Uterus (tissue), 4 donors: ENCODE results near the gene SFXN3. TPM values are rescaled to one million over a fixed set of nuclear protein-coding genes. Genes with fewer than 3 reads are reported as not detected.

ENCODE experiments used
- DNase-seq, 2 donors: peaks; one replicate each; pipeline ENCODE4 v3.0.0-alpha.2; 2019 to 2020
- H3K27ac ChIP-seq, 2 donors: fragments of 200-600 bp; sonication (generic); 1 replicate in 1 of 2; 2 replicates in 1 of 2; pipeline ENCODE4 v1.5.1; 2016 to 2018
- H3K27me3 ChIP-seq, 2 donors: fragments of 200-600 bp; sonication (generic); one replicate each; pipeline ENCODE4 v1.5.1; 2018 to 2019; ENCODE audit warnings: control low read depth in 1 of 2
- H3K36me3 ChIP-seq, 2 donors: fragments of 200-600 bp; sonication (generic); one replicate each; pipeline ENCODE4 v1.5.1; 2019; ENCODE audit warnings: control low read depth in 1 of 2
- H3K4me1 ChIP-seq, 2 donors: fragments of 200-600 bp; sonication (generic); one replicate each; pipeline ENCODE4 v1.5.1; 2018 to 2019; ENCODE audit warnings: control low read depth in 1 of 2
- H3K4me3 ChIP-seq, 2 donors: fragments of 200-600 bp; sonication (generic); 1 replicate in 1 of 2; 2 replicates in 1 of 2; pipeline ENCODE4 v1.5.1; 2018 to 2019; ENCODE audit warnings: mild to moderate bottlenecking in 1 of 2
- H3K9me3 ChIP-seq, 2 donors: fragments of 200-600 bp; sonication (generic); one replicate each; pipeline ENCODE4 v1.5.1; 2019; ENCODE audit warnings: control low read depth in 1 of 2
- POLR2A ChIP-seq, 2 donors: fragments of 450-650 bp; IDR thresholded peaks; one replicate each; pipeline ENCODE4 v1.6.1; 2016; ENCODE audit warnings: antibody characterized with exemption in 2 of 2, mild to moderate bottlenecking in 1 of 2, moderate library complexity in 1 of 2
- intact Hi-C: fragments of 100-400 bp; cut with DNase I; formaldehyde crosslinking; loops from one replicate; pipeline ENCODE4 v1.15.1; 2023; ENCODE audit warnings: low total_unique reads
- total RNA-seq, 4 donors: library from RNA; depleted of rRNA in 3 of 4; stranded (reverse); fragments of >200 nt in 3 of 4; gene quantifications; one replicate each; pipeline versions ENCODE4 v1.1.0 to v1.2.4, GENCODE V29; 2014 to 2023
- TF ChIP-seq, protein P1 (sequence below), 4 experiments: fragments of 200-600 bp in 2 of 4; fragments of 450-650 bp in 2 of 4; sonication (generic) in 2 of 4; IDR thresholded peaks; one replicate each; pipeline ENCODE4 v1.5.1; 2016 to 2019; ENCODE audit warnings: antibody characterized with exemption in 4 of 4, mild to moderate bottlenecking in 2 of 4, moderate library complexity in 1 of 4
- donor health status: DM: yes; HTN: yes; CAD: no.

The SFXN3 gene
- total RNA-seq, 4 donors from 2014 or later, result 34.6 to 161 (median 58.1) TPM

DNA sequence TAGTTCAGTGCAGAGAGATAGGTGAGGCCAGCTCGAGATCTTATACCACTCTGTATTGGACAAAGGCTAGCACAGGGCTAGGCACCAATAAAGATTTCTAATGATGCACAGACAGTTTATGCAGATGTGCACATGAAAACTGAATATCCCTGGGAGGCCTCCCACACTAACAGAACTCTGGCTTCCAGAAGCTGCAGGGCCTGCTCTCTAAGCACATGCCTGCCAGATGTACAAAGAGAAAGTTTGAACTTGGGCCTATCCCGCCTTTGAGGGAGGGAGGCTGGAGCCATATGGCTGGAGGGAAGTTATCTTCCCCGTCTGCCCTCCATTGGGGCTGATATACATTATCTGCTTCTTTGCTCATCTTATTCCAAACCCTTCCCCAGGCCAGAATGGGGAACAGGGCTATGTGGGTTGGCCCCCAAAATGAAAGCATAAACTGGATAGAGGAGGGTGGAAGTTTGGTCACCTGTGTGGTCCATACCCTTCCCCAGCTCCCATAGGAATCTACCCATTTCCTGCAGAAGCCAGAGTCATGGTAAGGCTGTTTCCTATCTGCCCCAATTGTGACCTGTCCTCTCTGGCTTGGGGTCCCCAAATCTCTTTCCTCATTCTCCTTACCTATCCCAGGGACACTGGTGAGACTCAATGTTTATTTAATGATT lies 34.6 kb downstream of the SFXN3 start:
- peak overlapping the region; percentile 25 to 44 for H3K27ac ChIP-seq
- no peaks in the 10 kb centered on the region for H3K27me3 ChIP-seq
- H3K36me3 ChIP-seq, result no peaks in the 10 kb centered on the region
- no peak overlapping the region for H3K4me3 ChIP-seq
- H3K4me1 ChIP-seq, result peaks cover 0 to 16% of the 10 kb centered on the region in 2 donors
- no peak for DNase-seq
- no peaks in the 10 kb centered on the region for H3K9me3 ChIP-seq
- TF ChIP-seq POLR2A (IDR thresholded peaks at IDR 0.05), result no peak
- TF ChIP-seq, protein P1, sequence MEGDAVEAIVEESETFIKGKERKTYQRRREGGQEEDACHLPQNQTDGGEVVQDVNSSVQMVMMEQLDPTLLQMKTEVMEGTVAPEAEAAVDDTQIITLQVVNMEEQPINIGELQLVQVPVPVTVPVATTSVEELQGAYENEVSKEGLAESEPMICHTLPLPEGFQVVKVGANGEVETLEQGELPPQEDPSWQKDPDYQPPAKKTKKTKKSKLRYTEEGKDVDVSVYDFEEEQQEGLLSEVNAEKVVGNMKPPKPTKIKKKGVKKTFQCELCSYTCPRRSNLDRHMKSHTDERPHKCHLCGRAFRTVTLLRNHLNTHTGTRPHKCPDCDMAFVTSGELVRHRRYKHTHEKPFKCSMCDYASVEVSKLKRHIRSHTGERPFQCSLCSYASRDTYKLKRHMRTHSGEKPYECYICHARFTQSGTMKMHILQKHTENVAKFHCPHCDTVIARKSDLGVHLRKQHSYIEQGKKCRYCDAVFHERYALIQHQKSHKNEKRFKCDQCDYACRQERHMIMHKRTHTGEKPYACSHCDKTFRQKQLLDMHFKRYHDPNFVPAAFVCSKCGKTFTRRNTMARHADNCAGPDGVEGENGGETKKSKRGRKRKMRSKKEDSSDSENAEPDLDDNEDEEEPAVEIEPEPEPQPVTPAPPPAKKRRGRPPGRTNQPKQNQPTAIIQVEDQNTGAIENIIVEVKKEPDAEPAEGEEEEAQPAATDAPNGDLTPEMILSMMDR (IDR thresholded peaks at IDR 0.05), result no peak
- intact Hi-C loops, result no loop called here

DNA sequence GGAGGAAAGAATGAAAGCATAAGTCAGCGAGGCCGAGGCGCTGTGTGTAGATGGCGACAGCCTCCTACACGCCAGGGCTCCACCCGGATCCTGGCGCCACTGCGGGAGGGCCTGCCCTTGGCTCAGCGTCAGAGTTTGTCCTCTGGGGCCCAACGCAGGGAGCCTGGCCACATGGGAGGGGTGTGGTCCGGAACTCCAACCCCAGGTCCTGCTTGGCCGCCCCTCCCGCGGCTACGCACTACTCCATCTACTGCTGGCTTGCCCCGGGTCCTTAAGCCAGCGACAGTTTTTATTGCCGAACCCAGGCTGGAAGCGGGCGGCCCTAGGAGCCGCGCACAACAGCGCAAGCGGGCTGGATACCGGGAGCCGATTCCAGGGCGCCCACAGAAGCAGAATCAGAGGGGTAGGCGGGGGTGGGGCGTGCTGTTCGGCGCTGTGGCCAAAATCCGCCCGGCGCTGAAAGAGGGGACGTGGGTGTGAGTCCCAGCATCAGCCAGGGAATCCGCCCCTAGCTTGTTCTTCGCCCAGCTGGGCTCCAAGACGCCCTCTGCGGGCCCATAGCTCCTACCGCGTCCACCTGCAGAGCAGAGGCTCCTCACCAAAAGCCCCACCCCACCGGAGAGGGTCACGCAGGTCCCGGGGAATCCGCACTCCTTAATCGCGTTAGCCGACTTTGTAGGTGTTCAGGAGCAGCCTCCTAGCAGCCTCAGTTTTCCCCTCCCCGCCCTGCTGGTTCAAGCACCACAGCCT lies 35.3 kb downstream of the SFXN3 start:
- intact Hi-C loops, result no loop called here
- Histone ChIP-seq H3K27me3 (no peaks in the 10 kb centered on the region), H3K4me1 (peaks cover 0 to 16% of the 10 kb centered on the region in 2 donors), H3K36me3 (no peaks in the 10 kb centered on the region), H3K4me3 (peak overlapping the region; percentile 44 to 50), H3K27ac (peak overlapping the region; percentile 25 to 44), H3K9me3 (no peaks in the 10 kb centered on the region)
- peak; percentile 51 to 73 for DNase-seq
- TF ChIP-seq POLR2A (IDR thresholded peaks at IDR 0.05), result peak in 1 of 2 donors; percentile 42
- TF ChIP-seq, protein P1 (IDR thresholded peaks at IDR 0.05), result peak in 2 of 4 experiments; percentile 30 to 32

DNA sequence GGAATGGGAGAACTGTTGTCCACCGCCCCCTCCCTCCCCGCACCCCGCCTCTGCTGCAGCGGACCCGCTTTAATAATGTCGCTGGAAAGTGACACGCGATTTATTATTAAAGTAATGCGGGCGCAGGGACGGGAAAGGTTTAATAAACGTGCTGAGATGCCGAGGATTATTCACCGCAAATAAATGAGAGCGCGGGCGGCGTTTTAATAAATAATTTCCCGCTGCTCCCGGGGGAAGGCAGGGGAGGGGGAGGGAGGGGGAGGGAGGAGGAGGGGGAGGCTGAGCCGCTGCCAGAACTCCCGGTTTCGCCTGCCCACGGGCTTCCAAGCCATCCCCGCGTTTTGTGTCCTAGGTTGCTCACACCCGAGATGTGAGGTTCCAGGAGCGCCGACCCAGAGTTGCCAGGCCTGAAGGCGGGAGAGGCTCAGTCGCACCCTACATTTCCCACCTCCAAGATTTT lies 35.9 kb downstream of the SFXN3 start:
- no peaks in the 10 kb centered on the region for H3K27me3 ChIP-seq
- peaks cover 0 to 16% of the 10 kb centered on the region in 2 donors for H3K4me1 ChIP-seq
- peak overlapping the region; percentile 44 to 50 for H3K4me3 ChIP-seq
- intact Hi-C loops, result no loop called here
- peak overlapping the region; percentile 44 to 59 for H3K27ac ChIP-seq
- no peak for DNase-seq
- no peaks in the 10 kb centered on the region for H3K36me3 ChIP-seq
- H3K9me3 ChIP-seq, result no peaks in the 10 kb centered on the region
- TF ChIP-seq, protein P1 (IDR thresholded peaks at IDR 0.05), result no peak
- TF ChIP-seq POLR2A (IDR thresholded peaks at IDR 0.05), result no peak

DNA sequence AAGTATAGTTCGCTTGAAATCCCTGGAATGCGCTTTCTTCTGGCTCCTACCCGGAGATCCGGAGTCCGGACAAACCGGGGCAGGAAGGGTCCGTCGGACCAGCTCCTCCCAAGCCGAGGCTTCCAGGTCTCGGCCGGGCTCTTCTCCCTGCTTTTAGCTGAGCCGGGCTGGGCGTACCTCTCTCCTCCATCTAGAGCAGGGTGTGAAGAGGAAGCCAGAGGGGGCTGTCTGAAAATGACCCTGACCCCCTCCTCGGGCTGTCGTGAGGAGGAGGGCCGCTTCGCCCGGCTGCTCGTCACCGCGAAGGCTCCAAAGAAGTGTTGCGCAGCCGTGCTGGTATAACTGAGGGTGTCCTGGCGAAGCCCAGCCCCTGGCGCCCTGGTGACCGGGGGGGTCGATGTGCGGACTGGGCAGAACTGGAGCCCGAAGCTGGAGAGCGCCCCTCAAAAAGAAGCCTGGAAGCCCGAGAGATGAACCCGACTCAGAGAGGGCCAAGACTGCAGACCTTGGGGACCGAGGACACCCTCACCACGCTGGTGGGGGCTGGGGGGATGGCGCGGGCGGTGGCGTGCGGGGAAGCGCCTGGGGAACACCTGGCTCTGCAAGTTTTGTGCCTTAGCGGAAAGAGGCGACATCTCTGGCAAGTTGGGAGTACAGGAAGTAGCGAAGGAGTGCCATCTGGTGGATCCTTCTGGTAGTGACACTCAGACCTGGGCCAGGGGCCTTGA lies 36.5 kb downstream of the SFXN3 start:
- Histone ChIP-seq H3K9me3 (no peaks in the 10 kb centered on the region), H3K4me3 (peak overlapping the region; percentile 44 to 50), H3K36me3 (no peaks in the 10 kb centered on the region), H3K27ac (peak overlapping the region; percentile 44 to 59), H3K4me1 (peaks cover 0 to 10% of the 10 kb centered on the region in 2 donors), H3K27me3 (no peaks in the 10 kb centered on the region)
- DNase-seq, result peak; percentile 76 to 78
- intact Hi-C loops, result no loop called here
- TF ChIP-seq, protein P1 (IDR thresholded peaks at IDR 0.05), result peak; percentile 88 to 92 (median 90)
- no peak for TF ChIP-seq POLR2A (IDR thresholded peaks at IDR 0.05)
